H9 (cell line): Measurements from ENCODE around the gene NACC1. TPM values are rescaled to one million over a fixed set of nuclear protein-coding genes. Genes with fewer than 3 reads are reported as not detected.

ENCODE experiments used
- DNase-seq: peaks from one replicate; pipeline ENCODE4 v3.0.0-alpha.2; 2017
- H2AFZ ChIP-seq: one replicate; pipeline ENCODE4 v1.6.1; 2013; ENCODE audit warnings: mild to moderate bottlenecking, low read length, control low read depth, moderate library complexity
- H2AK5ac ChIP-seq: 2 replicates; pipeline ENCODE4 v1.6.1; 2013; ENCODE audit warnings: low read length, control low read depth, mixed read lengths; ENCODE audit not compliant: insufficient read length
- H2BK120ac ChIP-seq: one replicate; pipeline ENCODE4 v1.6.1; 2013; ENCODE audit warnings: low read depth, mild to moderate bottlenecking, low read length, control low read depth, inconsistent platforms; ENCODE audit not compliant: poor library complexity, severe bottlenecking
- H2BK12ac ChIP-seq: 2 replicates; pipeline ENCODE4 v1.6.1; 2013; ENCODE audit warnings: low read length, control low read depth, mixed read lengths, low read depth; ENCODE audit not compliant: insufficient read length
- H2BK15ac ChIP-seq: 2 replicates; pipeline ENCODE4 v1.6.1; 2013; ENCODE audit warnings: low read depth, low read length, control low read depth
- H2BK20ac ChIP-seq: one replicate; pipeline ENCODE4 v1.6.1; 2013; ENCODE audit warnings: low read depth, mild to moderate bottlenecking, low read length, control low read depth, inconsistent platforms; ENCODE audit not compliant: poor library complexity, severe bottlenecking
- H2BK5ac ChIP-seq: 2 replicates; pipeline ENCODE4 v1.6.1; 2013; ENCODE audit warnings: low read length, control low read depth, mixed read lengths; ENCODE audit not compliant: insufficient read length
- H3K14ac ChIP-seq: 2 replicates; pipeline ENCODE4 v1.6.1; 2013; ENCODE audit warnings: low read length, control low read depth; ENCODE audit not compliant: insufficient read depth
- H3K18ac ChIP-seq: 2 replicates; pipeline ENCODE4 v1.6.1; 2013; ENCODE audit warnings: low read depth, mild to moderate bottlenecking, mixed read lengths, low read length, control low read depth; ENCODE audit not compliant: insufficient read length
- H3K23ac ChIP-seq: 2 replicates; pipeline ENCODE4 v1.6.1; 2013; ENCODE audit warnings: low read length, control low read depth, mixed read lengths, low read depth; ENCODE audit not compliant: insufficient read length
- H3K23me2 ChIP-seq: 2 replicates; pipeline ENCODE4 v1.6.1; 2013; ENCODE audit warnings: low read depth, mild to moderate bottlenecking, mixed read lengths, low read length, control low read depth; ENCODE audit not compliant: insufficient read length, poor library complexity, severe bottlenecking
- H3K27ac ChIP-seq: 2 replicates; pipeline ENCODE4 v1.5.1; 2013; ENCODE audit warnings: low read length, control low read depth, mixed read lengths, low read depth; ENCODE audit not compliant: insufficient read length
- H3K27me3 ChIP-seq: 2 replicates; pipeline ENCODE4 v1.6.1; 2013; ENCODE audit warnings: low read length, control low read depth, inconsistent platforms; ENCODE audit not compliant: insufficient read depth
- H3K4ac ChIP-seq: 2 replicates; pipeline ENCODE4 v1.6.1; 2013; ENCODE audit warnings: low read depth, mild to moderate bottlenecking, control low read depth, inconsistent platforms, low read length, moderate library complexity
- H3K4me1 ChIP-seq: 2 replicates; pipeline ENCODE4 v1.6.1; 2013; ENCODE audit warnings: low read length, control low read depth, inconsistent platforms; ENCODE audit not compliant: insufficient read depth
- H3K4me2 ChIP-seq: 2 replicates; pipeline ENCODE4 v1.6.1; 2013; ENCODE audit warnings: low read length, control low read depth, mixed read lengths; ENCODE audit not compliant: insufficient read length, insufficient read depth
- H3K56ac ChIP-seq: 2 replicates; pipeline ENCODE4 v1.6.1; 2013; ENCODE audit warnings: low read depth, mild to moderate bottlenecking, mixed read lengths, low read length, control low read depth; ENCODE audit not compliant: insufficient read length
- H3K79me1 ChIP-seq: 2 replicates; pipeline ENCODE4 v1.6.1; 2013; ENCODE audit warnings: low read depth, mild to moderate bottlenecking, moderate library complexity, low read length, control low read depth, inconsistent platforms; ENCODE audit not compliant: insufficient read depth, poor library complexity, severe bottlenecking
- H3K79me2 ChIP-seq: 2 replicates; pipeline ENCODE4 v1.6.1; 2013; ENCODE audit warnings: low read length, control low read depth, inconsistent platforms; ENCODE audit not compliant: insufficient read depth
- H3K9ac ChIP-seq: 2 replicates; pipeline ENCODE4 v1.6.1; 2013; ENCODE audit warnings: low read length, control low read depth, mixed read lengths; ENCODE audit not compliant: insufficient read length; ENCODE audit errors: extremely low read depth
- H3K9me3 ChIP-seq: one replicate; pipeline ENCODE4 v1.6.1; 2013; ENCODE audit warnings: low read depth, low read length, inconsistent platforms; ENCODE audit not compliant: control insufficient read depth
- H3T11ph ChIP-seq: one replicate; pipeline ENCODE4 v1.6.1; 2013; ENCODE audit warnings: mild to moderate bottlenecking, low read length, control low read depth, inconsistent platforms
- H4K20me1 ChIP-seq: one replicate; pipeline ENCODE4 v1.6.1; 2013; ENCODE audit not compliant: control insufficient read depth, insufficient read length, insufficient read depth
- H4K5ac ChIP-seq: 2 replicates; pipeline ENCODE4 v1.6.1; 2013; ENCODE audit warnings: low read depth, mild to moderate bottlenecking, mixed read lengths, low read length, control low read depth; ENCODE audit not compliant: insufficient read length
- H4K8ac ChIP-seq: replicated peaks from 2 replicates; pipeline ENCODE4 v1.6.1; 2013; ENCODE audit warnings: low read length, control low read depth, mixed read lengths, low read depth; ENCODE audit not compliant: insufficient read length
- H4K91ac ChIP-seq: 2 replicates; pipeline ENCODE4 v1.6.1; 2013; ENCODE audit warnings: low read depth, mild to moderate bottlenecking, moderate library complexity, mixed read lengths, low read length, control low read depth; ENCODE audit not compliant: insufficient read length
- H3K27ac Mint-ChIP-seq, 3 experiments: 2 replicates in 2 of 3; 3 replicates in 1 of 3; pipeline ENCODE4 v1.8.0; 2020 to 2021; ENCODE audit warnings: mixed read lengths in 3 of 3, mild to moderate bottlenecking in 1 of 3, moderate library complexity in 1 of 3
- H3K27me3 Mint-ChIP-seq: 2 replicates; pipeline ENCODE4 v1.8.0; 2021; ENCODE audit warnings: low read depth, mild to moderate bottlenecking, moderate library complexity, mixed read lengths
- H3K36me3 Mint-ChIP-seq, 3 experiments: 2 replicates in 2 of 3; 3 replicates in 1 of 3; pipeline ENCODE4 v1.8.0; 2020 to 2021; ENCODE audit warnings: low read depth in 3 of 3, mixed read lengths in 3 of 3; ENCODE audit not compliant: insufficient read depth in 1 of 3
- H3K4me1 Mint-ChIP-seq, 2 experiments: 2 replicates each; pipeline ENCODE4 v1.8.0; 2020; ENCODE audit warnings: mixed read lengths in 2 of 2
- H3K4me3 Mint-ChIP-seq, 2 experiments: 2 replicates in 1 of 2; 3 replicates in 1 of 2; pipeline ENCODE4 v1.8.0; 2020 to 2021; ENCODE audit warnings: mild to moderate bottlenecking in 2 of 2, mixed read lengths in 2 of 2, moderate library complexity in 1 of 2
- H3K9me3 Mint-ChIP-seq, 2 experiments: 2 replicates in 1 of 2; 3 replicates in 1 of 2; pipeline ENCODE4 v1.8.0; 2020; ENCODE audit warnings: mild to moderate bottlenecking in 2 of 2, mixed read lengths in 2 of 2, moderate library complexity in 1 of 2
- WGBS: extraction: QIAGEN DNeasy Blood & Tissue Kit; methylation state at CpG from one replicate; pipeline ENCODE4 v1.1.7; 2013; ENCODE audit warnings: missing lambda C conversion rate, low lambda C conversion rate, mixed read lengths; ENCODE audit not compliant: insufficient read length; ENCODE audit errors: extremely low coverage; 5-methylcytosine and 5-hydroxymethylcytosine counted together
- total RNA-seq: library from RNA; stranded (reverse); gene quantifications from 2 replicates; pipeline ENCODE4 v1.2.1, GENCODE V29; 2021
- TF ChIP-seq, protein P1 (sequence below): fragments of 200-600 bp; sonication (generic); conservative IDR thresholded peaks from 3 replicates; pipeline ENCODE4 v1.8.0; 2021; ENCODE audit warnings: antibody characterized with exemption, mild to moderate bottlenecking

Gene NACC1
- total RNA-seq, 1 experiment from 2014 or later = 198 TPM

DNA sequence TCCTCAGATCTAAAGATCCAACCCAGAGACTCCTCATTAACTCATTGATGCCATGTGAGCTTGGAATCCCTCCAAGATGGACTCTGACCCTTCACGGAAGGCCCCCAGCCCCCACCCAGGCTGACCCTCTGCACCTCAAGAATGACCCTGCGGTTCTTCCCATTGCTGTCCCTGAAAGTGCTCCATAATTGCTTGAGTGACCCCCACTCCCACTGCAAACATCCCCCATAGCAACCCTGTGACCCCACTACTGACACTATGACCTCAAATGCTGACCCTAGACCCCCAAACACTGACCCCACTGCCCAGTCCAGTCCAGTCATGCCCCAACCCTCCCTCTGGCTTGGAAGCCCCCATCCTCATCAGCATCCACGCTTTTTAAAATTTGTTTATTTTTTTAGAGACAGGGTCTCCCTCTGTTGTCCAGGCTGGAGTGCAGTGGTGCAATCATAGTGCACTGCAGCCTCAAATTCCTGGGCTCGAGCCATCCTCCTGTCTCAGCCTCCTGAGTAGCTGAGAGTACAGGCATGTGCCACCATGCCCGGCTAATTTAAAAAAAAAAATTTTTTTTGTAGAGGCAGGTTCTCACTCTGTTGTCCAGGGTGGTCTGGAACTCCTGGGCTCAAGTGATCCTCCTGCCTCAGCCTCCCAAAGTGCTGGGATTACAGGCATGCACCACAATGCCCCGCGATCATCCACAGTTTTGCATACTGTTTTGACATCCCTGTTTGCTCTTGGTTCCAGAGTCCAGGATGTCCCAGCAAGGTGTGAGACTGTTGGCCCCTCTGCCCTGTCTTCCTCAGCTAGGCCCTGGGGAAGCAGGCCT is 16.3 kb upstream of the NACC1 start:
- H3K27me3 ChIP-seq = peaks cover 33% of the 10 kb centered on the region; the same call in 1 of the 2 replicates

More for the DNA sequence above, 16.3 kb upstream of the NACC1 start:
- no peak overlapping the region for H3K14ac ChIP-seq
- WGBS = no CpG with 5 or more reads among the region's 7 CpGs
- peaks cover 3% of the 10 kb centered on the region for H4K20me1 ChIP-seq
- TF ChIP-seq, protein P1, sequence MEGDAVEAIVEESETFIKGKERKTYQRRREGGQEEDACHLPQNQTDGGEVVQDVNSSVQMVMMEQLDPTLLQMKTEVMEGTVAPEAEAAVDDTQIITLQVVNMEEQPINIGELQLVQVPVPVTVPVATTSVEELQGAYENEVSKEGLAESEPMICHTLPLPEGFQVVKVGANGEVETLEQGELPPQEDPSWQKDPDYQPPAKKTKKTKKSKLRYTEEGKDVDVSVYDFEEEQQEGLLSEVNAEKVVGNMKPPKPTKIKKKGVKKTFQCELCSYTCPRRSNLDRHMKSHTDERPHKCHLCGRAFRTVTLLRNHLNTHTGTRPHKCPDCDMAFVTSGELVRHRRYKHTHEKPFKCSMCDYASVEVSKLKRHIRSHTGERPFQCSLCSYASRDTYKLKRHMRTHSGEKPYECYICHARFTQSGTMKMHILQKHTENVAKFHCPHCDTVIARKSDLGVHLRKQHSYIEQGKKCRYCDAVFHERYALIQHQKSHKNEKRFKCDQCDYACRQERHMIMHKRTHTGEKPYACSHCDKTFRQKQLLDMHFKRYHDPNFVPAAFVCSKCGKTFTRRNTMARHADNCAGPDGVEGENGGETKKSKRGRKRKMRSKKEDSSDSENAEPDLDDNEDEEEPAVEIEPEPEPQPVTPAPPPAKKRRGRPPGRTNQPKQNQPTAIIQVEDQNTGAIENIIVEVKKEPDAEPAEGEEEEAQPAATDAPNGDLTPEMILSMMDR = no peak
- no peak overlapping the region for H2BK15ac ChIP-seq
- no peak for DNase-seq
- no peak overlapping the region for H2AK5ac ChIP-seq
- no peak overlapping the region for H3K56ac ChIP-seq
- Mint-ChIP-seq H3K27me3 (peaks cover 58% of the 10 kb centered on the region), H3K36me3 (peaks cover 0 to 3% (median 2%) of the 10 kb centered on the region in 3 experiments; a peak in 3 of 7 replicates), H3K4me1 (peaks cover 16 to 29% of the 10 kb centered on the region in 2 experiments), H3K9me3 (peaks cover 7% of the 10 kb centered on the region in 2 experiments; a peak in 4 of 5 replicates), H3K27ac (no peak overlapping the region), H3K4me3 (peak overlapping the region; percentile 7 to 68; a peak in 3 of 5 replicates)
- no peak overlapping the region for H2BK12ac ChIP-seq
- no peak overlapping the region for H3K9ac ChIP-seq
- no peak overlapping the region for H3T11ph ChIP-seq
- no peaks in the 10 kb centered on the region for H3K9me3 ChIP-seq
- H4K91ac ChIP-seq = no peak overlapping the region
- H3K4me1 ChIP-seq = no peaks in the 10 kb centered on the region
- H2BK20ac ChIP-seq = no peak overlapping the region
- H4K8ac ChIP-seq = no peak overlapping the region
- H3K18ac ChIP-seq = no peak overlapping the region
- H3K79me1 ChIP-seq = no peaks in the 10 kb centered on the region
- H3K79me2 ChIP-seq = no peaks in the 10 kb centered on the region
- no peak overlapping the region for H2AFZ ChIP-seq
- H2BK120ac ChIP-seq = no peak overlapping the region
- peaks cover 3% of the 10 kb centered on the region for H3K23me2 ChIP-seq
- H3K4me2 ChIP-seq = no peak overlapping the region
- H4K5ac ChIP-seq = no peak overlapping the region
- no peak overlapping the region for H2BK5ac ChIP-seq
- H3K23ac ChIP-seq = no peak overlapping the region
- no peak overlapping the region for H3K4ac ChIP-seq
- H3K27ac ChIP-seq = no peak overlapping the region
